Stimulated activated CD4-positive, alpha-beta T cell treated with anti-CD3 and anti-CD28 coated beads, Interleukin-1b, Interleukin-23, amount 100 ng/mL, for 48 hours (primary cell): Measurements from ENCODE around the gene DPH6.
"Not testable (repeated sequence)": the region's sequence is repeated elsewhere in the genome, so short reads cannot be mapped to it uniquely, and the experiment has no call there.

Experiments used
- DNase-seq: peaks from one replicate; pipeline ENCODE4 v3.0.0-alpha.2; 2020

DPH6 gene, protein sequence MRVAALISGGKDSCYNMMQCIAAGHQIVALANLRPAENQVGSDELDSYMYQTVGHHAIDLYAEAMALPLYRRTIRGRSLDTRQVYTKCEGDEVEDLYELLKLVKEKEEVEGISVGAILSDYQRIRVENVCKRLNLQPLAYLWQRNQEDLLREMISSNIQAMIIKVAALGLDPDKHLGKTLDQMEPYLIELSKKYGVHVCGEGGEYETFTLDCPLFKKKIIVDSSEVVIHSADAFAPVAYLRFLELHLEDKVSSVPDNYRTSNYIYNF

DNA sequence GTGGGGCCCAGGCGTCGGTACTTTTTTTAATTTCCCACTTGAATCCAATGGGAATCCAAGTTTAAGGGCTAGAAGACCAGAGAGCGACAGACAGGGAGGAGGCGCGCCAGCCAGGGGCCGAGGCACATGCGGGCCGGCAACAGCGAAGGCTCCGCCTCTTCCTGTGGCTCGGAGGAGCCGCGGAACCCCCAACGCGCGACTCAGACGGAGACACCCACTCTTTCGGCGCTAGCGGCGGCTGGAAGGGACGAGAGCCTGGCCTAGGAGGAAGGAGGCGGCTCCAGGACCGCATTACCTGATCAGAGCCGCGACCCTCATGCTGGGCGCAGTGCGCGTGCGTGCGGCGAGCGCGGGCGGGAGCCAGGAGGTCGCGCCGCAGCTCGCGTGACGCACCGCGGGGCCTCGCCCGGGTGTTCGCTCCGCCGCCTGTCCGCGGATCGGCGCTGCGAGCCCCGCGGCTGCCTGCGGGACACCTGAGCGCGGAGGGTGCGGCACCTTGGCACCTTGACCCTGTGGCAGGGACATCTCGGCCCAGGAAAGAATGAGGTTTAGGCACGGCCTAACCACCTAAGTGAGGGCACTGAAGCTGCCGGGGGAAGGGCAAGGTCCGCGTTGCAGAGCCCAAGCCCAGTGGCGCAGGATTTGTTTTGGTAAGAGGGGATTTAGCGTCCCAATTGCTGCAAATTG, at the start of gene DPH6:
TSS of gene DPH6 (minus strand) at position 342 of the 687 bp plus-strand sequence. CDS start at position 318, 24 bp downstream.
- DNase-seq: peak; percentile 85

DNA sequence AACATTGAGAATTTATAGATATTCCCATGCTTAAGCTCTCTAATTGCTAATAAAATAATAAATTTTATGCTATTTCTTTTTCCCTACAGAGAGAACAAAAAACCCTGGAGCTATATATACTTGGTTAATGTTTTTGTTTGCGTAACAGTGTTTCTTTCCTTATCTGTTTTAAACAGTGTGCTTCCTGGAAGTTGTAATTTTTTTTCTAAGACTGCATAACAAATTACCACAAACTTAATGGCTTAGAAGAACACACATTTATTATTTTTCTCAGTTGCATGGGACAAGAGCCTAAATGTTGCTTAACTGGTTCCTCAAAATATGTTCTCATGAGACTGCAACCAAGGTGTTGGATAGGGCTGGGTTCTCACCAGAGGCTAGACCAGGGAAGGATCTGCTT, 49.7 kb upstream of the DPH6 start:
- no peak for DNase-seq

DNA sequence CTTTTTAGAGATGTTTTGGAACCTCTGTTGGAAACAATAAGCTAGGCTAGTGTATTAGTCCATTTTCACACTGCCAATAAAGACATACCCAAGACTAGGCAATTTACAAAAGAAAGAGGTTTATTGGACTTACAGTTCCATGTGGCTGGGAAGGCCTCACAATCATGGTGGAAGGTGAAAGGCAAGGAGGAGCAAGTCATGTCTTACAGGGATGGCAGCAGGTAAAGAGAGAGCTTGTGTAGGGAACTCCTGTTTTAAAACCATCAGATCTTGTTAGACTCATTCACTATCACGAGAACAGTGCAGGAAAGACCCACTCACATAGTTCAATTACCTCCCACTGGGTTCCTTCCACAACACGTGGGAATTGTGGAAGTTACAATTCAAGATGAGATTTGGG, 46.0 kb upstream of the DPH6 start:
- DNase-seq: not testable (repeated sequence)

GRCh38 chr15:35583863-35584528, 38.0 kb upstream of the DPH6 start:
- no peak for DNase-seq

DNA sequence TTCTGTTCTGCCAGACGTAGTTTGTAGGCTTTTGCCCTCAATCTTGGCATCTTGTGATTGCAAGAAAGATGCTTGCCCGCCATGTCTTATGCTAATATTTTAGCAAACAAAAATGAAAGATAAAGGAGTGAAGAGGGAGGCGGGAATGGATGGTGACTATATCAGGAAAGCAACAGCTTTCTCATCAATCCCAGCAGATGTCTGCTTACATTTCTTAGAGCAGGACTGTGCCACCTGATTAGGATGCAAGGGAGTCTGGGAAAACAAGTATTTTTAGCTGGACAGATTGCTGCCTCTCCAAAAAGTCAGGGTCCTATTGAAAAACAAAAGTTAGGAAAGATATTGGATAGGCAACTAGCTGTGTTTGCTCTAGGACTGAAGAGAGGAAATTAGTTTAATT, 34.6 kb upstream of the DPH6 start:
- no peak for DNase-seq

DNA sequence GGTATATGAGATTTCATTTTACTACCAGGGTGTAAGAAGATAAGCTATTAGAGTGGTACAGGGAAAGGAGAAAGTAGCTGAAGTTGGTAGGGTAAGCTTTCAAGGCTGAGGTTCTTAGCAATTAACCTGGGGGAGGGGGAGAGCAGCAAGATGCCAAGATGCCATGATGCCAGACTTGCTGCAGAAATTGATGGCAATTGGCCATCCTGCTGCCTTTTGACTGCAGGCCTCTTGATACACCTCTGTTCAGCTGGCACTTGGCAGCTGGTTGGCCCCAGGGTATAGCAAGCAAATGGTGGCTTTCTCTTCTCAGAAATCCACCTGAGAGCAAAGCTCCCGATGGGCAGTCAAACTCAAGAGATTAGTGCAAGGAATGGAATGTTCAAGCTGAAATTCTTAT, 21.4 kb upstream of the DPH6 start:
- DNase-seq: no peak

DNA sequence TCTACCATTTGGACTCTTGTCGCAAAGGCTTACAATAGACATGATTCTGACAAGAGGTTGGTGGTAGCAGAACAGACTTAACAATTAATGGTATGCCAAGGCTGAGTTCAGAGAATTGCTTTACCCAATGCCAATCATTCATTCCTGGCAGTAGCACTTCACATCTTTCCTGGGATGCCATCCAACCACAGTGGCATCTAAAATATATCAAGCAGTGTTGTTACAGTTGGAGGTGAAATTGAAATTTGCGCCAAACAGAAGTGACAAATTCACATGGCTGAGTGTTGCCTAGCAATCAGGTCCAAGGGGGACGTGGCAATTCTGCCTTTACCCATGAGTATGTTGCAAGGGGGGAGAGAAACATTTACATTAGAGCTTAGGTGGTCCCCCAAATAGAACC, 21.0 kb upstream of the DPH6 start:
- no peak for DNase-seq

DNA sequence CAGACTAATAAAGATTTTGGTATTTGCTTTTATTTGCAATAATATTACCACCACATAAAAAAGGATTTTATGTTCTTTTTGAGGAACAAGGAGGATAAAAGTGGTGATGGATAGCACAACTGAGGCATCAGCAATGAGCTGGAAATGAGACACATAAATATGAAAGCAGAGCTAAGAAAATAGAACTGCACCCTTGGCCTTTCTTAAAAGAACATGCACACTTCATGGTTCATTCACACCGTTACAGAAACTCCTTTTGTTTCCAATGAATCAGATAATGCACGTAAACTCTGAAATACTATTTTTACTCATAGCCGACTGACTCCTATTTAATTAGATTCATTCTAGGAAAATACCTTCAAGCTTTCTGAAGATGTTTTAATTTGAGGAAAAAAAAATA, 19.9 kb upstream of the DPH6 start:
- no peak for DNase-seq

GRCh38 chr15:35562641-35563040, 16.7 kb upstream of the DPH6 start:
- no peak for DNase-seq

DNA sequence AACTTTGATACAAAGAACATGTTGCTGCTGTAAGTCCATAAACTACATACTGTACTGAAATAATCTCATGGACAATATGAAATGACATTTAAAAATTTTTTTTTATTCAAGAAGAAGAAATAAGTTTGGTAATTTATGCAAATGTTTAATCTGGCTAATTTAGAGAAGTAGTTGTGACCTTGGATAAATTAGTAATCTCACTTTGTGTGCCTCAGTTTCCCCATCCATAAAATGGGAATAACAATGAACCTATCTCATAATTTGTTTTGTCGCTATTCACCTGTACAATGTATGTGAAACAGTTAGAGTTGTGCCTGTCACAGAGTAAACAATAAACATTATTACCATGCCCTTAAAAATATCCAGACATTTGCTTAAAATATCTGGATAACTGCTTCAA, 15.3 kb upstream of the DPH6 start:
- DNase-seq: no peak

DNA sequence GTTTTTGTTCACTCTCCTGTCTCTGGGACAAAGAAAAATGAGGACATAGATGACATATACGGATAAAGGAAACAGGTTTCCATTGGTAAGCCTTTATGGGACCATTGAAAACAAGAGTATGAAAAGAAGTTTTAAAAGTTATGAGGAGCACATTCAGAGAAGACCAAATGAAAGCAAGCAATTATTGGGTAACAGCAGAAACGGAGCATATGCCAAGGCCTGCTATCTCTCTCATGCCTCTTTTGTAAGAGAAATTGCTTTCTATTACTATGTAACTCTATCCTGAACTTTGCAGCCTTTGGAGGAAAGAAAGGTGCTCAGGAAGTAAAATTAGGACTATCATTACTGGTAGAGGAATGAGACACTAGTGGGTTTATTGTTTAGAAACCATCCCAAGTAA, 14.9 kb upstream of the DPH6 start:
- DNase-seq: no peak

GRCh38 chr15:35560258-35560657, 14.3 kb upstream of the DPH6 start:
- no peak for DNase-seq

DNA sequence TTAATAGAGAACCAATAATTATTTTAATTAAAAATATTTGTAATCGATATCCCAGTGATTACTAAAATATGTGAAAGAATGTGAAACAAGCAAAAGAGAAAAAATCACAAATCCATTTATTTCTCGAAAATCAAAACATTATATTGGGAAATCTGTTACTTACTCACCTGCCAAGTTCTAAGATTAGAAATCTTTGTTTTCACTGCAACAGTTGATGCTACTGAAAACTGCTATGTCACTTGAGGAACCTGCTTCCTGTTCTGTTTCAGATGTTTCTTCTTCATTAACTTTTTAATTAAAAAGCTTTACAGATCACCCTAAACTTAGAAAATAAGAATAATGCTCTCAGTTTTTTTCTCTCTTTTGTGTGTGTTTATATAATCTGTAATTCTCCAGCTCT, 13.7 kb upstream of the DPH6 start:
- no peak for DNase-seq

DNA sequence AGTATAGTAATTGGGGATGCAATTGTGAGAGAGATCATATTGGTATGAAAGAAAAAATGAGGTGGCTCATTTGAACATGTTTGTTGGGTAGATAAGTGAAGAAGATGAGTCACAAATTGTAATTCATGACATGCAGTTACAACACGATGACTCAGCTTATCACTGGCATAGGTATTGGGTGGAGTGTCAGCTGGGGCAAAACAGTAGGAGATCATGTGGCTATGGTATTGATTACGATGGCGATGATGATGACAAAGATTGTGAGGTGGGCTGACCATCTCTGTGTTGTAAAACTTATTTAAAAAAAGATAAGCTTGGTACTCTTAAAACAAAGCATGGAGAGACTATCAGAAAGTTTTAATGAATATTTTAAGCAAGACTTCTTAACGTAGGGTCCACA, 11.6 kb upstream of the DPH6 start:
- DNase-seq: no peak

- DNase-seq: no peak
Observed at GRCh38 chr15:35557012-35557411, 11.0 kb upstream of the DPH6 start.

- no peak for DNase-seq
Observed at GRCh38 chr15:35555244-35555643, 9.3 kb upstream of the DPH6 start.

DNA sequence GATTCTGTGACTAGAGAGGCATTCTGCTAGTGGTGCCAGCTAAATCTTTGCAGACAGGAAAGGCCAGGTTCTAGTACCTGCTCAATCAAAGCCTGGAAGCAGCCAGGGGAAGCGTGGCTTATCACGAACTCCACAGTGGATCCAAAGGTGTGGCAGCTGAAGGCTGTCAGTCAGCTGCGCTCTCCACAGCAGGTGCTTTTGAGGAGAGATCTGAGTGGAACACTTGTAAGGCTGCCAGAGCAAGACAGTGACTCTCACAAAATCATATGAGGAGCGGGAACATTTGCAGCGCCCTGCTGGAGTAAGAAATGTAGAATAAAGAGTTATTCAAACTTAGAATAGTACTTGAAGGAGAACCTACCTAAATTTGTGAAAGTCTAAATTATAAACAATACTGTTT, 5.0 kb upstream of the DPH6 start:
- no peak for DNase-seq

DNA sequence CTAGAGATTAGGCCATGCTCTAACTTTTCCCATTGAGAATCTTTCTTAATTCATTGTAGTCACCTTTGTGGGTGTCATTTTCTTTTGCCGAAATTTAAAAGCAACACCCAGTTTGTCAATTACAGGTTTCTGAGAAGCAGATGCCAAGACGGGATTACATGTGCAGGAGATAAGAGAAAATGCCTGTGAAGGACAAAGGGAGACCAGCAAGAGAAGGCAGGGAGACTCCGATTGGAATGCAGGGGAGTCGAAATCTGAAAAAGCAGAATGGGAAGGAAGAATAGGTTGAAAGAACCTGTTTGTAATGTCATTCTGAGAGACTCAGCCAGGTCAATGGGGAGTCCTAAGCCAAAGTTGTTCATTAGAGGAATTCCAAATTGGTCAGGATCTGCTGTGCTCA, 3.6 kb upstream of the DPH6 start:
- no peak for DNase-seq

GRCh38 chr15:35548435-35548834, 2.5 kb upstream of the DPH6 start:
- DNase-seq: no peak

DNA sequence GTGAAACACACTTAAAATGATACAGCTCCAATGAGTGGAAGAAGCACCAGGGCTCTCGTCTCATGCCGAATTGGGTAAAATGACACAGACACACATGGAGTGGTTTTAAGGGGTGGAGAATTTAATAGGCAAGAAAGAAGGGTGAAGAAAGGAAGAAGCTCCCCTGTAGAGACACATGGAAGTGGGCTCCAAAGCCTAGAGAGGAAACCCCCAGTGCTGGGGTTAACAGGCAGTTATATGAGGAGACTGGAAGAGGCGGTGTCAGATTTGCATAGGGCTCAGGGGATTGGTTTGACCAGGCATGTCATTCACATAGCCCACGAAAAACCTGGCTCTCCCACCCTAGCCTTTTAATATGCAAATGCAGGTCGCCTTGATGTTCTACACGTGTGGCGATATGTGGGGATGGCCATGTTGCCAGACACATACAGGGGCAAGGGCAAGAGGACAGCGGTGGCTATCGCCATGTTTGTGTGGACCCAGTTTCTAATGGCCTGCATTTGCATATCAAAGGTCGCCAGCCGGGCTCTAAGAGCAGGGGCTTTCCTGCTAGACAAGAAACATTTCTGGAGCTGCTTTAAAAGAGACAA, 1.9 kb upstream of the DPH6 start:
- DNase-seq: no peak

DNA sequence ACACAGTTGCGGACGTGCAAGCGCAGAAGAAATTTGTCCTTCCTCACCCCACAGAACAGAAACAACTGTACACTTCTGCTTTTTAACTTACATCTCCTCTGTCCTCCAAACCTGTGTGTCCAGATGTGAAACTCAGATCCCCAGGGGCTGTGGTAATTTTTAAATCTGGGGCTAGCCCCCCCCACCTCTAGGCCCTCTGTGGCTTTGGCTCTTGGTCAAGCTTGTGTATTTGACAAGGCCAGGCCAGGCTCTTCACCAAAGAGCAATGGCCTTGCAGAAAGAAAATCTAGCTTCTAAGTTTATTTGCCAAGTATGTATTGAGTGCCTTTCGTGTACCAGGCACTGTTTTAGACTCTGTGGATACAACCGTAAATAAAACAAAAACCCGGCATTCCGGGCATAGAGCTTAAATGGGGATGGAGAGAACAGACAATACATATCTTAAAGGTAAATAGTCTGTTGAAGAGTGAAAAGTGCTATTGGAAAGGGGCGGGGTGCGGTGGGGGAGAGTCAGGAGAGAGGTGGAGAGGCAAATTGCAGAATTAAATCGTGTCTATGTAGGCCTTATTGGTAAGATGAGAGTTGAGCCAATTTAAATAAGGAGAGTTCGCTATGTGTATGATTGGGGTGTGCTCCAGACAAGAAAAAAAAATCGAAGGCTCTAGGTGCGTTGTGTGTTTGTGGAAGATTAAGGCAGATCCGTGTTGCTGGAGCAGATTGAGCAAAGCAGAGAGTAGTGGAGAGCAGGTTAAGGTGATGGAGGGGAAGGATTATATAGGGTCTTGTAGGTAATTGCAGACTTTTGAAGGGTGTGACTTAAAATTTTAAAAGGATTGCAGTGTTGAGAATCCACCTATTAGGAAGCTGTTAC, 781 bp upstream of the DPH6 start:
- no peak for DNase-seq

DNA sequence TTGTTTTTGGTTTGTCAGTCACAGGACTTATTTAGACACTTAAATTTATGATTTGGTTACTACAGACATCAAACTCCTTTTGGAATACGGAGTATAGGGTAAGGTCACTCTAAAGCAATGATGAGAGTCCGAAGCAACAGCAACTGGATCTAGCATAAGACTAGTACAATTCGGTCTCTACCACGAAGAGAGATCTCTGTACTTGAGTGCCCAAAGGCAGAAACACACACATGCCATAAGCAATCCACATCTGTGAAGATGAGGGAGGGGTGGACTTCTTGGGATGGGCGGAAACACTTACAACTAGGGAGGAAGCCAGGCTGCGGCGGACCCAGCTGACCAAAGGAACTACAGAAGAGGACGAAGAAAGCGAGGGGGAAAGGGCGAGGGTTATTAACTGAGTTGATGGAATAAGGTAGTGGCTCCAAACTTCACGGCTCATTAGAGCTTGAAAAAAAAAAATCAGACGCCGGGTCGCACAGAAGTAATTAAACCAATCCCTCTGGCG, 595 bp downstream of the DPH6 start:
- DNase-seq: peak; percentile 2

GRCh38 chr15:35540885-35541284, 5.1 kb downstream of the DPH6 start:
- DNase-seq: no peak
